ENCODE results near the gene PKP3.

The PKP3 gene

GRCh38 chr11:371716-372590 is 22.1 kb upstream of the PKP3 start:
- no peak for DNase-seq (ENCODE audit: low read depth)
- H3K4me3 ChIP-seq (ENCODE audit: low read length) = no peak overlapping the region
- no peak for TF ChIP-seq CTCF (IDR thresholded peaks at IDR 0.05; ENCODE audit: insufficient read depth, low read depth, low read length, missing control alignments)

GRCh38 chr11:372809-373715 is 20.9 kb upstream of the PKP3 start:
- no peak overlapping the region for H3K4me3 ChIP-seq (ENCODE audit: low read length)
- TF ChIP-seq CTCF (IDR thresholded peaks at IDR 0.05; ENCODE audit: insufficient read depth, low read depth, low read length, missing control alignments) = no peak
- DNase-seq (ENCODE audit: low read depth) = no peak

- no peak for TF ChIP-seq CTCF (IDR thresholded peaks at IDR 0.05; ENCODE audit: insufficient read depth, low read depth, low read length, missing control alignments)
- H3K4me3 ChIP-seq (ENCODE audit: low read length) = no peak overlapping the region
- DNase-seq (ENCODE audit: low read depth) = no peak
Observed at GRCh38 chr11:373716-374551, 20.1 kb upstream of the PKP3 start.

GRCh38 chr11:375065-376025 is 18.7 kb upstream of the PKP3 start:
- no peak overlapping the region for H3K4me3 ChIP-seq (ENCODE audit: low read length)
- TF ChIP-seq CTCF (IDR thresholded peaks at IDR 0.05; ENCODE audit: insufficient read depth, low read depth, low read length, missing control alignments) = no peak
- no peak for DNase-seq (ENCODE audit: low read depth)

GRCh38 chr11:376531-377173 is 17.4 kb upstream of the PKP3 start:
- TF ChIP-seq CTCF (IDR thresholded peaks at IDR 0.05; ENCODE audit: insufficient read depth, low read depth, low read length, missing control alignments) = no peak
- DNase-seq (ENCODE audit: low read depth) = no peak
- H3K4me3 ChIP-seq (ENCODE audit: low read length) = no peak overlapping the region

Measured in epithelial cell of esophagus (primary cell).